Measurements from ENCODE around the gene SYTL3.

- TF ChIP-seq CREM (CRISPR knock-in tag; IDR thresholded peaks at IDR 0.05) (no peak), CTCF (IDR thresholded peaks at IDR 0.05) (no peak), HMGA2 (CRISPR knock-in tag; IDR thresholded peaks at IDR 0.05) (no peak), ELF4 (CRISPR knock-in tag; IDR thresholded peaks at IDR 0.05; ENCODE audit: low read depth) (no peak), MAX (CRISPR knock-in tag; IDR thresholded peaks at IDR 0.05) (no peak), SP1 (CRISPR knock-in tag; conservative IDR thresholded peaks at IDR 0.05) (no peak), FOXP4 (CRISPR knock-in tag; IDR thresholded peaks at IDR 0.05) (no peak)
These were observed 24.0 kb upstream of the SYTL3 start for GRCh38 chr6:158625881-158626305.

Data from WTC11 (cell line).